ENCODE measurements around the gene ZDHHC24.
"Not testable (repeated sequence)": the region's sequence is repeated elsewhere in the genome, so short reads cannot be mapped to it uniquely, and the experiment has no call there.

- TF ChIP-seq CTCF (conservative IDR thresholded peaks at IDR 0.05; ENCODE audit: low read depth, low read length); EZH2 (IDR thresholded peaks at IDR 0.05; ENCODE audit: borderline replicate concordance, low read depth, low read length, poor library complexity, severe bottlenecking): not testable (repeated sequence)
Observed at GRCh38 chr11:66582565-66583147, 36.8 kb upstream of the ZDHHC24 start.
